Epidermal melanocyte (primary cell): ENCODE measurements around the gene DOK6.

Experiments
- DNase-seq: peaks from one replicate; pipeline ENCODE4 v3.0.0; 2011; ENCODE audit warnings: low spot score; ENCODE audit not compliant: insufficient read length

Gene DOK6

GRCh38 chr18:69537183-69537582 is 136.5 kb downstream of the DOK6 start:
- DNase-seq = no peak

GRCh38 chr18:69538849-69539248 is 138.2 kb downstream of the DOK6 start:
- DNase-seq = no peak

GRCh38 chr18:69539404-69539803 is 138.7 kb downstream of the DOK6 start:
- DNase-seq = no peak

- DNase-seq = no peak
Observed at GRCh38 chr18:69556228-69556627, 155.5 kb downstream of the DOK6 start.

- DNase-seq = no peak
Observed at GRCh38 chr18:69557282-69557681, 156.6 kb downstream of the DOK6 start.

- no peak for DNase-seq
Observed at GRCh38 chr18:69558052-69558451, 157.4 kb downstream of the DOK6 start.

GRCh38 chr18:69559604-69560003 is 158.9 kb downstream of the DOK6 start:
- DNase-seq = no peak

GRCh38 chr18:69564602-69565001 is 163.9 kb downstream of the DOK6 start:
- DNase-seq = no peak

GRCh38 chr18:69567813-69568488 is 167.3 kb downstream of the DOK6 start:
- no peak for DNase-seq

- no peak for DNase-seq
Observed at GRCh38 chr18:69569133-69569532, 168.4 kb downstream of the DOK6 start.

GRCh38 chr18:69574401-69574800 is 173.7 kb downstream of the DOK6 start:
- DNase-seq = no peak

- no peak for DNase-seq
Observed at GRCh38 chr18:69580107-69580506, 179.4 kb downstream of the DOK6 start.

GRCh38 chr18:69584429-69584828 is 183.7 kb downstream of the DOK6 start:
- DNase-seq = no peak

- peak; percentile 20 for DNase-seq
Observed at GRCh38 chr18:69585696-69586095, 185.0 kb downstream of the DOK6 start.

GRCh38 chr18:69586537-69586936 is 185.8 kb downstream of the DOK6 start:
- DNase-seq = no peak

GRCh38 chr18:69588301-69588700 is 187.6 kb downstream of the DOK6 start:
- no peak for DNase-seq

- no peak for DNase-seq
Observed at GRCh38 chr18:69590150-69590549, 189.5 kb downstream of the DOK6 start.

GRCh38 chr18:69596345-69596744 is 195.7 kb downstream of the DOK6 start:
- no peak for DNase-seq

GRCh38 chr18:69597561-69597960 is 196.9 kb downstream of the DOK6 start:
- DNase-seq = no peak

GRCh38 chr18:69599377-69599776 is 198.7 kb downstream of the DOK6 start:
- DNase-seq = no peak

GRCh38 chr18:69612242-69612641 is 211.6 kb downstream of the DOK6 start:
- DNase-seq = no peak

- DNase-seq = no peak
Observed at GRCh38 chr18:69616114-69616513, 215.4 kb downstream of the DOK6 start.

- no peak for DNase-seq
Observed at GRCh38 chr18:69617408-69617807, 216.7 kb downstream of the DOK6 start.

GRCh38 chr18:69617888-69618287 is 217.2 kb downstream of the DOK6 start:
- no peak for DNase-seq
